ENCODE measurements around the gene LRRC59. TPM values are rescaled to one million over a fixed set of nuclear protein-coding genes. Genes with fewer than 3 reads are reported as not detected.

The LRRC59 gene
- total and polyA plus RNA-seq, 4 donors: 21.4 to 136 (median 75.6) TPM

- Histone ChIP-seq H3K9ac (ENCODE audit: low read depth in 1 of 2, low read length in 2 of 2) (no peak overlapping the region), H3K9me3 (ENCODE audit: control insufficient read depth in 4 of 4, low read length in 3 of 4) (no peaks in the 10 kb centered on the region), H3K4me1 (ENCODE audit: control insufficient read depth in 4 of 4, insufficient read depth in 4 of 4, low read length in 3 of 4) (peaks cover 0 to 6% (median 3%) of the 10 kb centered on the region in 4 donors), H3K27ac (ENCODE audit: low read depth in 1 of 2, low read length in 2 of 2) (no peak overlapping the region), H3K4me3 (ENCODE audit: low read depth in 1 of 3, low read length in 3 of 3) (no peak overlapping the region), H3K27me3 (ENCODE audit: control insufficient read depth in 4 of 4, insufficient read depth in 4 of 4, low read length in 3 of 4) (no peaks in the 10 kb centered on the region), H3K36me3 (ENCODE audit: control insufficient read depth in 4 of 4, insufficient read depth in 3 of 4, low read depth in 1 of 4, low read length in 3 of 4) (peaks cover 1 to 39% (median 15%) of the 10 kb centered on the region in 4 donors)
- 95% methylated on average over 20 of the region's 20 CpGs for WGBS
- TF ChIP-seq REST (IDR thresholded peaks at IDR 0.05) (no peak), FOXA2 (IDR thresholded peaks at IDR 0.05) (no peak), EGR1 (IDR thresholded peaks at IDR 0.05; ENCODE audit: low read depth in 2 of 2) (no peak), ZBTB33 (IDR thresholded peaks at IDR 0.05) (no peak), JUND (IDR thresholded peaks at IDR 0.05) (no peak), RAD21 (IDR thresholded peaks at IDR 0.05) (no peak), YY1 (IDR thresholded peaks at IDR 0.05) (no peak), NR2F2 (IDR thresholded peaks at IDR 0.05) (no peak), GABPA (IDR thresholded peaks at IDR 0.05 in 1 of 2, conservative IDR thresholded peaks at IDR 0.05 in 1 of 2) (no peak), FOXA1 (IDR thresholded peaks at IDR 0.05) (no peak), SP1 (IDR thresholded peaks at IDR 0.05) (no peak), HNF4G (IDR thresholded peaks at IDR 0.05) (no peak), HNF4A (conservative IDR thresholded peaks at IDR 0.05) (no peak)
- TF ChIP-seq, protein P1, sequence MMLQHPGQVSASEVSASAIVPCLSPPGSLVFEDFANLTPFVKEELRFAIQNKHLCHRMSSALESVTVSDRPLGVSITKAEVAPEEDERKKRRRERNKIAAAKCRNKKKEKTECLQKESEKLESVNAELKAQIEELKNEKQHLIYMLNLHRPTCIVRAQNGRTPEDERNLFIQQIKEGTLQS (IDR thresholded peaks at IDR 0.05): no peak
- TF ChIP-seq, protein P2, sequence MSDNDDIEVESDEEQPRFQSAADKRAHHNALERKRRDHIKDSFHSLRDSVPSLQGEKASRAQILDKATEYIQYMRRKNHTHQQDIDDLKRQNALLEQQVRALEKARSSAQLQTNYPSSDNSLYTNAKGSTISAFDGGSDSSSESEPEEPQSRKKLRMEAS (IDR thresholded peaks at IDR 0.05): no peak
- TF ChIP-seq, protein P3, sequence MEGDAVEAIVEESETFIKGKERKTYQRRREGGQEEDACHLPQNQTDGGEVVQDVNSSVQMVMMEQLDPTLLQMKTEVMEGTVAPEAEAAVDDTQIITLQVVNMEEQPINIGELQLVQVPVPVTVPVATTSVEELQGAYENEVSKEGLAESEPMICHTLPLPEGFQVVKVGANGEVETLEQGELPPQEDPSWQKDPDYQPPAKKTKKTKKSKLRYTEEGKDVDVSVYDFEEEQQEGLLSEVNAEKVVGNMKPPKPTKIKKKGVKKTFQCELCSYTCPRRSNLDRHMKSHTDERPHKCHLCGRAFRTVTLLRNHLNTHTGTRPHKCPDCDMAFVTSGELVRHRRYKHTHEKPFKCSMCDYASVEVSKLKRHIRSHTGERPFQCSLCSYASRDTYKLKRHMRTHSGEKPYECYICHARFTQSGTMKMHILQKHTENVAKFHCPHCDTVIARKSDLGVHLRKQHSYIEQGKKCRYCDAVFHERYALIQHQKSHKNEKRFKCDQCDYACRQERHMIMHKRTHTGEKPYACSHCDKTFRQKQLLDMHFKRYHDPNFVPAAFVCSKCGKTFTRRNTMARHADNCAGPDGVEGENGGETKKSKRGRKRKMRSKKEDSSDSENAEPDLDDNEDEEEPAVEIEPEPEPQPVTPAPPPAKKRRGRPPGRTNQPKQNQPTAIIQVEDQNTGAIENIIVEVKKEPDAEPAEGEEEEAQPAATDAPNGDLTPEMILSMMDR (IDR thresholded peaks at IDR 0.05; ENCODE audit: low read depth, low read length, missing input control): no peak
- no peak for DNase-seq (ENCODE audit: low spot score)
Measured at GRCh38 chr17:50355701-50356341, 41.5 kb downstream of the LRRC59 start.

All from liver (tissue), 9 donors.